GM04504 (cell line): ENCODE results near the gene SPRED1.

Source experiments
- DNase-seq: peaks from one replicate; pipeline ENCODE4 v3.0.0-alpha.2; 2012; ENCODE audit warnings: low read depth

SPRED1 gene

GRCh38 chr15:38283010-38283409 lies 30.4 kb downstream of the SPRED1 start:
- no peak for DNase-seq

DNA sequence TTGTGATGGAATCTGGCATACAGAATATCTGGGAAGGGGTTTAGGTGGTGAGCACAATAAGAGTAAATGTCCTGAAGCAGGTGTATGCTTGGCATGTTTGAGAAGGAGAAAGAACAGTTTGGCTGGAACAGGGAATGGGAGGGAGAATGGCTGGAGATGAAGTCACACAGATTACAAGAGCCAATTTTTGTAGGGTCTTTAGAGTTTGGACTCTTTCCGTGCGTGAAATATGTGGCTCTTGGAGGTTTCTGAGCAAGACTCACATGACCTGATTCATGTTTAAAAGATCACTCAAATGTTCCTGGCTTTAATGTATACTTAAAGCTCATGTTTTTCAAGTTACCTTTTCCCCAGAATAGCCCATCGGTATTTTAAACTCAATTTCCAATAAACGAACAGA lies 32.8 kb downstream of the SPRED1 start:
- no peak for DNase-seq

- DNase-seq: no peak
Observed at GRCh38 chr15:38294126-38294525, 41.5 kb downstream of the SPRED1 start.

DNA sequence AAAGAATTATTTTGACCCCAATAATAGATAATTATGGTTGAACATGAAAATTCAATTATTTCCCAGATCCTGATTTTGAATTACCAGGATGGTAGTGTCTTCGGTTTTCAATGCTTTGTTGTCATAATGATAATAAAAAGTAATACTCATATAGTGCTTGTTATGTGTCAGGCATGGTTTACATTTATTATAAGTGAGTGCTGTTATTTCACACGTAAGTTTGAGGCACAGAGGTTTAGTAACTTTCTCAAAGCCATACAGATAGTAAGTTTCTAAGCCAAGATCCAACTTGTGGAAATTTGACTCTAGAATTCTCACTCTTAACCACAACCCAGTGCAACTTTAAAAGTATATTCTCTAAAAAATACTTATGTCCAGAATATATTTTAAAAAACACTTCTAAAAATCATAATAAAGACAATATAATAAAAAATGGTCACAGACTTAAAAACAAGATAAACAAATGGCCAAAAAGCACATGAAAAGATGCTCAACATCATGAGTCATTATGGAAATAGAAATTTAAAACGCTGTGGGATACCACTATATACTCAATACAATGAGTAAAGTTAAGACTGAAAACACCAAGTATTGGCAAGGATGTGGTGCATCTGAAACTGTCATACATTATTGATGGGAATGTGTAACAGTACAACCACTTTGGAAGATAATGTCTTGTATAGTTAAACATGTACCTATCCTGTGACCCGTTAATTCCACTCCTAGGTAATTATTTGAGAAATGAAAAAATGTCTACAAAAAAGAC lies 45.2 kb downstream of the SPRED1 start:
- no peak for DNase-seq

GRCh38 chr15:38299216-38299615 lies 46.6 kb downstream of the SPRED1 start:
- peak; percentile 52 for DNase-seq

DNA sequence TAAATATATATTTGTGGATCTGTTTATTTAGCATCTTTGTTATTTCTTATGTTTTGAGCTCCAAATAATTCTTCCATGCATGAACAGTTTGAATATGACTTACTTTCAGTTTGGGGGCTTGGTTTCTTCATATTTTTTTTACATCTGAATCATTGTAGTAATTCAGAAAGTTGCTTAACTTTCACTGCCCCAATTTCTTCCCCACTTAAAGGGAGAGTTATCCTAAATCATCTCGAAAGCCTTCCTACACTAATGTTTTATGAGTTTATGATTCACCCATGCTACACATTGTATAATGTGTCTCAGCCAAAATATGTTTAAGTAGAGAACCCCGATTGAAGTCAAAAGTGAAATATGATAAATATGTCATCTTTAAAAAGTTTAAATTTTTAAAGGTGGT lies 47.8 kb downstream of the SPRED1 start:
- no peak for DNase-seq

DNA sequence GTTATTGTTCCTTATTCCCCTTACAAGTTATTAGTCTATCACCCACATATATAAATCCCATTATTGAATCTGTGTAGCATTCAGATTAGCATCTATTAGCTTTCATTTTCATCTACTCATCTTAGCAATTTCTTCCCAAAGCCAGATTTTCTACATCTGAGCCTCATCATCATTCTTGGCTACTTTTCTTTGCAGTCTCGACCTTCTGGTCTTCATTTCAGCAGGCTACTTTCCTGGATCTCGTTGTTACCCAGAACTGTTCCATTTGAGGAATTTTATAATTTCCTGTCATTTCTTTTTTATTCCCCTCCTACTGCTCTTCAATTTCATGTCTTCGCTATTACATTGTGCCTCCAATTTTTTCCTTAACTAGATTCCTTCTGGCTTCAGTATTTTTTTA lies 51.8 kb downstream of the SPRED1 start:
- peak; percentile 18 for DNase-seq

DNA sequence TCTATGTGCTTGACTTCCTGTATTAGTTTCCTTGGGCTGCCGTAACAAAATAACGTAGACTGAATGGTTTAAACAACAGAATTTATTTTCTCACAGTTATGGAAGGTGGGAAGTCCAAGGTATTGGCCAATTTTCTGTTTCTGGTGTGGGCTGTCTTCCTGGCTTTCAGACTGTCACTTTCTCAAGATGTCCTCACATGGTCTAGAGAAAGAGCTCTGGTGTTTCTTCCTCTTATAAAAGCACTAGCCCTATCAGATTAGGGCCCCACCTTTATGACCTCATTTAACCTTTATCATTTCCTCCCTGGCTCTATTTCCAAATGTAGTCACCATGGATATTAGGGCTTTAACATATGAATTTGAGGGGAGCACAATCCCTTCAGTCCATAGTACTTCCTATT lies 54.6 kb downstream of the SPRED1 start:
- no peak for DNase-seq

DNA sequence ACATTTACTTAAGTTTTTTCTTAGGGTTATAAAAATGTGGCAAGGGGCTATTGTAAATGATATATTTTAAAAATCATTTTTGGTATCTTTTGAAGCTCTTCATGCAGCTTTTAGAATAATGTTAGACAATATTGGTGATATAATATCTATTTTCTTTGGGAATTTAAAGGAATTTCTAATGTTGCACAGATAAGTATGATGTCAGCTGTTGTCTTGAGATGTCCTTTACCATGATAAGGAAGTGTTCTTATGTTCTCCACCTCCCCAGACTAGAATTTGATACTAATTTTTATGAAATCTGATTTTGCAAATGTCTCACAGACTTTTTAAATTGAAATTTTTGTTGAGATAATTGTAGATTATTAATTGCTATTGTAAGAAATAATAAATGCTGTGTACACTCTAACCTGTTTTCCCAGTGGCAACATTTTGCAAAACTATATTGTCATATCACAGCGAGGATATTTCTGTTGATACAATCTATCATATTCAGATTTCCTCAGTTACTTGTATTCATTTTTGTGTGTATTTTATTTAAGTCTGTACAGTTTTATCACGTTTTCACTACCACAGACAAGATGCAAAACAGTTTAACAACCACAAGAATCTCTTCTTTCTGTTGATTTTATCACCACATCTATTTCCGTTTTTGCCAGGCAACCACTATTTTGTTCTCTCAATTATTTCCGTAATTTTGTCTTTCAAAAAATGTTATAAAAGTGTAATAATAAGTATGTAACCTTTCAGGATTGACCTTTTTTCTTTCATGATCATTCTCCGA lies 55.4 kb downstream of the SPRED1 start:
- no peak for DNase-seq

DNA sequence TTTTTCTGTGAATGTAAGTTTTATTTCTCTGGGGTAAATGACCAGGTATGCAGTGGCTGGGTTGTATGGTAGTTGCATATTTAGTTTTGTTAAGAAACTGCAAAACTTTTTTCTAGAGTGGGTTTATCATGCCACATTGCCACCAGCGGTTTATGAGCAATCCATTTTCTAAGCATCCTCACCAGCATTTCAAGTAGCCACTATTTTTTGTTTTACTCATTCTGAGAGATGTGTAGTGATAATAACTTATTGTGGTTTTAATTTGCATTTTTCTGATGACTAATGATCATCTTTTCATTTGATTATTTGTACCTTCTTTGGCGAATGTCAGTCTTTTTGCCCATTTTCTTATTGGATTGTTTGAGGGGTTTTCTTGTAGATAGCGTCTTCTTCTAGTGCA lies 56.2 kb downstream of the SPRED1 start:
- DNase-seq: no peak

DNA sequence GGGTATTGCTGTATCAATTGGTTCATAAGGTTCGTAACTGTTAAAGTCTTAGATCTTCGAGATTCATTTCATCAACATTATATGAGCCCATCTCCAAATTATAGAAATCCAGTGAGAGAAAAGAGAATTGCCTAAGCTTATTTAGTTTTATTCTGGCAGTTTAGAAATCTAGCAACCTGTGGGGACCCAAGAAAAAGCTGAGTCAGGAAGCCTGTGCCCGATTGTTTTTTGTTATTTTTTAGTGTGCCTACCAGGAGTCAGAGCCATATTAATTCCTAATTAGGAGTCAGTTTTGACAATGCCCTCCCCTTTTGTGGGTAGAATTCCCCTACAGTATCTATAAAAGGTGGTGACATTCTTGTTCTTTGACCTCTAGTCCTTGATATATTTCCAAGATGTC lies 59.6 kb downstream of the SPRED1 start:
- no peak for DNase-seq

- no peak for DNase-seq
Observed at GRCh38 chr15:38316311-38316710, 63.7 kb downstream of the SPRED1 start.

DNA sequence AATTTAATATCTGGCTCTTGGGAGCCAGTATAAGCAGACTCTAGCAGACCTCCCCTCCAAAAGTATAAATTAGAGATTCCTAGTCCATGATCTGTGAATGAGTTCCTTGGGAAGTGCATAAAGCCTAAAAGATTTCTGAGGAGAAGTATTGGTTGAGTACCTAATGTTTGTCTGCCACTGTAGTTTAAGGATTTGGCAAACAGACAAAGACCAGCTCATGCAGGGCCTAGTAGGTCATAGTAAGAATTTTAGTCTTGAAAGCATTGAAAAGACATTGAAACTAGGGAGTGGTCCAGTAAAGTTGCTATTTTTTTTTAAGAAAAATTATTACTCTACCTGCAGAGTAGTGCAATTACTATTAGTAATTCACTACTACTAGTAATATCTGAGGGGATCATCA lies 67.5 kb downstream of the SPRED1 start:
- no peak for DNase-seq

DNA sequence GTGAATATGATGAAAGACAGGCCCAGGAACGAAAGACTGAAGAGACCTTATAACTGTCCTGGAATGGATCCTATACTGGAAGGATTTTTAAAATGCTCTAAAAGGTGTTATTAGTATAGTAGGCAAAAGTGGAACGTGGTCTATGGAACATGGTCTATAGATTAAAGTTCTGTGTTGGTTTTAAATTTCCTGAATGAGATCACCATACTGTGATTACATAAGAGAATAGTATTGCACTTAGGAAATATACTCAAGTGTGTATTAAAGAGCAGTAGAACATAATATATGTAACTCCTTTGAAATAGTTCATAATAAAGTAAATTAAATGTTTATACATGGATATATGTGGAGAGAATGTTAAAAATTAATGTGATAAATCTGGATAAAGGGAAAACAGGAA lies 68.2 kb downstream of the SPRED1 start:
- DNase-seq: no peak

DNA sequence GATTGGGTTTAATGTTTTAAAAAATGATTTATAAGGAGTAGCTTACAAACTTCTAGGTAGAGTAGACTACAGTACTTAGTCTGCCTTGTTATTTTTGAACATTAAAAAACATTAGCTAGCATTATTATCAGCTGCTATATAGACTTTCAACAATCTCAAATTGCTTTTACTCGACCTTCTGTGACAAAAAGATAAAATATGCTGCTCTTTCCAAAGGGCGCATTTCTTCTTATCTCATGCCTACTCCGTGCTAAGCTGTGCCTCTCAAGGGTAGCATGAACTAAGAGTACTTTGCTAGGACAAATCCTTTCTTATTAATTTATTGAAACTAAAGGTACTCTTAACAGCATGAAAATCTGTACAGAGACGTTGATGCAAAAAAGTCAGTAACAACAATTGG lies 71.3 kb downstream of the SPRED1 start:
- DNase-seq: no peak

DNA sequence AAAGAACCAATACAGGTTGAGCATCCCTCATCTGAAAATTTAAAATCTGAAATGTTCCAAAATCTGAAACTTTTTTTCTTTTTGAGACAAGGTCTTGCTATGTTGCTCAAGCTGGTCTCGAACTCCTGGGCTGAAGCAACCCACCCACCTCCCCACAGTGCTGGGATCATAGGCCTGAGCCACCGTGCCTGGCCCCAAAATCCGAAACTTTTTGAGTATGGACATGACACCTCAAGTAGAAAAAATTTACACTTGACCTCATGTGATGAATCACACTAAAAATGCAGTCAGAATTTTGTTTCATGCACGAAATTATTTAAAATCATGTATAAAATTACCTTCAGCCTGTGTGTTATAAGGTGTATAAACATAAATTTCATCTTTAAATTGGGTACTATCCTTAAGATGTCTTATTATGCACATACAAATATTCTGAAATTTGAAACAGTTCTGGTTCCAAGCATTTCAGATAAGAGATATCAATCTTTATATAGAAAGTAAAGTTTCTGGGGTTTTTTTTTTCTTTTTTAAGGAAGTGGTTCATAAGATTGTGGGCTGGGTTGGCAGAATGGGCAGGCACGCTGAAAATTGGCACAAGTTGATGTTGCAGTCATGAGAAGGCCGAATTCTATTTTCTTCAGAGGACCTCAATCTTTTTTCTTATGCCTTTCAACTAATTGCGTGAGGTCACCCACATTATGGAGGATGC lies 72.5 kb downstream of the SPRED1 start:
- DNase-seq: no peak

DNA sequence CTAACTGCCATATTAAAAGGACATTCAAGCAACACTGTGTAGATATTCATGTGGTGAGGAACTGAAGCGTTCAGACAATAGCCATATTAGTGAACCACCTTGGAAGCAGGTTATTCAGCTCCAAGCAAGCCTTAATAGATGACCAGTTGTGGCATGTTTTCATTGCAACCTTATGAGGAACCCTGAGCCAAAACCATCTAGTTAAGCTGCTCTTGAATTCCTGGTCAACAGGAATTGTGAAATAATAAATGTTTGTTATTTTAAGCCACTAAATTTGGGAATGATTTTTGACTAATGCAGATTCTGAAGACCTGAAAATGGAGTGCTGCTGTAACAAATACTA lies 73.0 kb downstream of the SPRED1 start:
- no peak for DNase-seq

GRCh38 chr15:38332711-38333110 lies 80.1 kb downstream of the SPRED1 start:
- DNase-seq: no peak

GRCh38 chr15:38335116-38335515 lies 82.5 kb downstream of the SPRED1 start:
- no peak for DNase-seq

GRCh38 chr15:38344351-38344750 lies 91.7 kb downstream of the SPRED1 start:
- no peak for DNase-seq

DNA sequence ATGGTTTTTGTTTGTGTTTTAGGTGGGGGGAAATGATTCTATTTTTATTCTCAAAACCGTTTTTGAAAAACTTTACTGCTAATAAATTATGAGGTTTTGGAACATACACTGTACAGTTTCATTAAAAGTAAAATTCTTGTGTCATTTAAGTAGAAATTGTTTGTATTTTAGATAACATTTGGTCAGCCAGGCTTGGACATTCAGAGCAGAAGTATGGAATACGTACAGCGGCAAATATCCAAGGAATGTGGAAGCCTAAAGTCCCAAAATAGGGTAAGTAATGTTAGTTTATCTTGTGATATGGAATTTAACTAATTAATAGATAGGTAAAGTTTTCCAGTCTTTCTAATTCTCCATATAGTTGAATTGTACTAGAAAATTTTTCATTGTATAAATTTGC lies 96.6 kb downstream of the SPRED1 start:
- DNase-seq: no peak

- DNase-seq: no peak
Observed at GRCh38 chr15:38351466-38351865, 98.8 kb downstream of the SPRED1 start.

- DNase-seq: peak; percentile 39
Observed at GRCh38 chr15:38354315-38354929, 101.8 kb downstream of the SPRED1 start.
